Esophagus squamous epithelium (tissue), 5 donors: ENCODE data around the gene CNTLN. TPM values are rescaled to one million over a fixed set of nuclear protein-coding genes. Genes with fewer than 3 reads are reported as not detected.

Experiments used
- DNase-seq: peaks from one replicate; lab custom pipeline; 2025; lab: John Stamatoyannopoulos, UW
- H3K27ac ChIP-seq, 4 donors: fragments of 200-600 bp; sonication (generic); one replicate each; pipeline ENCODE4 v1.5.1; 2016 to 2019; ENCODE audit warnings: mild to moderate bottlenecking in 1 of 4
- H3K27me3 ChIP-seq, 4 donors: fragments of 200-600 bp; sonication (generic); 1 replicate in 3 of 4; 2 replicates in 1 of 4; pipeline versions ENCODE4 v1.5.1 to v1.6.0; 2017 to 2021; ENCODE audit warnings: antibody characterized with exemption in 1 of 4
- H3K36me3 ChIP-seq, 3 donors: fragments of 200-600 bp; sonication (generic); one replicate each; pipeline ENCODE4 v1.5.1; 2016 to 2019
- H3K4me1 ChIP-seq, 3 donors: fragments of 200-600 bp; sonication (generic); one replicate each; pipeline ENCODE4 v1.5.1; 2017 to 2019
- H3K4me3 ChIP-seq, 4 donors: fragments of 200-600 bp; sonication (generic); 1 replicate in 3 of 4; 2 replicates in 1 of 4; pipeline ENCODE4 v1.5.1; 2016 to 2019; ENCODE audit warnings: mild to moderate bottlenecking in 2 of 4, moderate library complexity in 1 of 4
- H3K9me3 ChIP-seq, 3 donors: fragments of 200-600 bp; sonication (generic); one replicate each; pipeline ENCODE4 v1.5.1; 2016 to 2019
- CTCF ChIP-seq, 6 experiments: fragments of 450-650 bp in 4 of 6; fragments of 200-600 bp in 2 of 6; sonication (generic) in 2 of 6; IDR thresholded peaks; one replicate each; pipeline ENCODE4 v1.5.1; 2016 to 2019; ENCODE audit warnings: antibody characterized with exemption in 6 of 6, mild to moderate bottlenecking in 4 of 6, moderate library complexity in 4 of 6
- POLR2A ChIP-seq, 4 donors: fragments of 450-650 bp; IDR thresholded peaks; one replicate each; pipeline ENCODE4 v1.6.1; 2017; ENCODE audit warnings: antibody characterized with exemption in 4 of 4, mild to moderate bottlenecking in 4 of 4, moderate library complexity in 3 of 4
- WGBS, 2 donors: methylation state at CpG; one replicate each; pipeline ENCODE4 v1.1.5; 2018; 5-methylcytosine and 5-hydroxymethylcytosine counted together
- intact Hi-C: fragments of 100-400 bp; cut with DNase I; formaldehyde crosslinking; loops from one replicate; pipeline ENCODE4 v1.15.0; 2022
- total RNA-seq, 4 donors: library from RNA; depleted of rRNA; stranded (reverse); fragments of >200 nt; gene quantifications; one replicate each; pipeline ENCODE4 v1.1.0, GENCODE V29; 2016
- donor health status: DM: yes; HTN: yes; CAD: no.

Gene CNTLN
- total RNA-seq, 4 donors from 2014 or later = 0.80 to 8.2 (median 5.1) TPM

GRCh38 chr9:17135295-17136160 lies 688 bp downstream of the CNTLN start:
- intact Hi-C loops = no loop called here
- Histone ChIP-seq H3K27me3 (no peaks in the 10 kb centered on the region), H3K36me3 (no peaks in the 10 kb centered on the region), H3K9me3 (no peaks in the 10 kb centered on the region), H3K27ac (peak overlapping the region; percentile 76 to 93 (median 88)), H3K4me1 (peaks cover 0 to 37% (median 5%) of the 10 kb centered on the region in 3 donors), H3K4me3 (peak overlapping the region; percentile 65 to 89 (median 68))
- TF ChIP-seq POLR2A (IDR thresholded peaks at IDR 0.05) = no peak
- no peak for TF ChIP-seq CTCF (IDR thresholded peaks at IDR 0.05)
- WGBS, 2 donors = 4 to 5% methylated on average over 8 to 10 of the region's 44 CpGs
- no peak for DNase-seq

GRCh38 chr9:17137566-17137965 lies 2.7 kb downstream of the CNTLN start:
- DNase-seq = no peak
- intact Hi-C loops = no loop called here
- no peak overlapping the region for H3K27ac ChIP-seq

GRCh38 chr9:17138503-17138902 lies 3.7 kb downstream of the CNTLN start:
- Histone ChIP-seq H3K36me3 (peaks cover 0 to under 1% (median 0%) of the 10 kb centered on the region in 3 donors), H3K4me3 (no peak overlapping the region), H3K4me1 (peaks cover 0 to 37% (median 5%) of the 10 kb centered on the region in 3 donors), H3K9me3 (no peaks in the 10 kb centered on the region), H3K27me3 (no peaks in the 10 kb centered on the region), H3K27ac (no peak overlapping the region)
- TF ChIP-seq CTCF (IDR thresholded peaks at IDR 0.05) (no peak), POLR2A (IDR thresholded peaks at IDR 0.05) (no peak)
- intact Hi-C loops = no loop called here
- no peak for DNase-seq
- 95 to 96% methylated on average over 1 of the region's 1 CpG for WGBS, 2 donors

More at GRCh38 chr9:17137566-17137965, 2.7 kb downstream of the CNTLN start:
- Histone ChIP-seq H3K4me3 (no peak overlapping the region), H3K27me3 (no peaks in the 10 kb centered on the region), H3K9me3 (no peaks in the 10 kb centered on the region), H3K36me3 (no peaks in the 10 kb centered on the region), H3K4me1 (peaks cover 0 to 37% (median 5%) of the 10 kb centered on the region in 3 donors)
- no peak for TF ChIP-seq CTCF (IDR thresholded peaks at IDR 0.05)
- no peak for TF ChIP-seq POLR2A (IDR thresholded peaks at IDR 0.05)

- H3K9me3 ChIP-seq = no peaks in the 10 kb centered on the region
- H3K27me3 ChIP-seq = no peaks in the 10 kb centered on the region
- no peak overlapping the region for H3K4me3 ChIP-seq
- no peak overlapping the region for H3K27ac ChIP-seq
- DNase-seq = no peak
- 87 to 97% methylated on average over 5 of the region's 5 CpGs for WGBS, 2 donors
- peaks cover 0 to 12% (median 0%) of the 10 kb centered on the region in 3 donors for H3K36me3 ChIP-seq
- peaks cover 0 to 21% (median 0%) of the 10 kb centered on the region in 3 donors for H3K4me1 ChIP-seq
- intact Hi-C loops = no loop called here
- TF ChIP-seq POLR2A (IDR thresholded peaks at IDR 0.05) = no peak
- TF ChIP-seq CTCF (IDR thresholded peaks at IDR 0.05) = no peak
Observed at GRCh38 chr9:17140418-17140817, 5.6 kb downstream of the CNTLN start.

GRCh38 chr9:17148324-17148723 lies 13.5 kb downstream of the CNTLN start:
- no peak for DNase-seq
- TF ChIP-seq POLR2A (IDR thresholded peaks at IDR 0.05) = no peak
- no peak for TF ChIP-seq CTCF (IDR thresholded peaks at IDR 0.05)
- whole genome bisulfite sequencing, 2 donors = 46 to 55% methylated on average over 3 of the region's 3 CpGs
- H3K9me3 ChIP-seq = no peaks in the 10 kb centered on the region
- no peak overlapping the region for H3K4me3 ChIP-seq
- no peak overlapping the region for H3K27ac ChIP-seq
- peaks cover 0 to 39% (median 0%) of the 10 kb centered on the region in 3 donors for H3K36me3 ChIP-seq
- no peaks in the 10 kb centered on the region for H3K27me3 ChIP-seq
- intact Hi-C loops = no loop called here
- H3K4me1 ChIP-seq = no peaks in the 10 kb centered on the region
